ENCODE results near the gene PERM1. TPM values are rescaled to one million over a fixed set of nuclear protein-coding genes. Genes with fewer than 3 reads are reported as not detected.
"Not testable (repeated sequence)": the region's sequence is repeated elsewhere in the genome, so short reads cannot be mapped to it uniquely, and the experiment has no call there.

The PERM1 gene, protein sequence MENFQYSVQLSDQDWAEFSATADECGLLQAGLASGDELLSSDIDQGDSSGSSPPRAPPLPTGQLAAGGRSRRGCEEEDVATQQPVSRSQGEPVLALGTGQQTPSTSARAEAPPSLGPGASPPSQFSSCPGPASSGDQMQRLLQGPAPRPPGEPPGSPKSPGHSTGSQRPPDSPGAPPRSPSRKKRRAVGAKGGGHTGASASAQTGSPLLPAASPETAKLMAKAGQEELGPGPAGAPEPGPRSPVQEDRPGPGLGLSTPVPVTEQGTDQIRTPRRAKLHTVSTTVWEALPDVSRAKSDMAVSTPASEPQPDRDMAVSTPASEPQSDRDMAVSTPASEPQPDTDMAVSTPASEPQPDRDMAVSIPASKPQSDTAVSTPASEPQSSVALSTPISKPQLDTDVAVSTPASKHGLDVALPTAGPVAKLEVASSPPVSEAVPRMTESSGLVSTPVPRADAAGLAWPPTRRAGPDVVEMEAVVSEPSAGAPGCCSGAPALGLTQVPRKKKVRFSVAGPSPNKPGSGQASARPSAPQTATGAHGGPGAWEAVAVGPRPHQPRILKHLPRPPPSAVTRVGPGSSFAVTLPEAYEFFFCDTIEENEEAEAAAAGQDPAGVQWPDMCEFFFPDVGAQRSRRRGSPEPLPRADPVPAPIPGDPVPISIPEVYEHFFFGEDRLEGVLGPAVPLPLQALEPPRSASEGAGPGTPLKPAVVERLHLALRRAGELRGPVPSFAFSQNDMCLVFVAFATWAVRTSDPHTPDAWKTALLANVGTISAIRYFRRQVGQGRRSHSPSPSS
- total RNA-seq = 1 to 10 TPM in 1 of 3 donors, under 1 TPM in 1, not detected in 1; 0.33 to 1.9 TPM

GRCh38 chr1:981955-982558, at the start of gene PERM1:
Gene PERM1, minus strand, starts transcription at chr1:982093. Its CDS starts 1,064 bp downstream, at chr1:981029.
- no peaks in the 10 kb centered on the region for H3K9me3 ChIP-seq
- H3K36me3 ChIP-seq = no peaks in the 10 kb centered on the region
- H3K27me3 ChIP-seq = peaks cover 0 to 18% of the 10 kb centered on the region in 2 donors
- DNase-seq (ENCODE audit: low spot score in 2 of 2) = no peak
- intact Hi-C loops (cut with DNase I; ENCODE audit: low total_unique reads) = no loop called here
- H3K4me3 ChIP-seq = no peak within 1 kb of the TSS
- H3K27ac ChIP-seq = no peak within 1 kb of the TSS
- TF ChIP-seq POLR2AphosphoS5 (IDR thresholded peaks at IDR 0.05) (no peak), POLR2A (IDR thresholded peaks at IDR 0.05) (no peak)
- TF ChIP-seq, protein P1, sequence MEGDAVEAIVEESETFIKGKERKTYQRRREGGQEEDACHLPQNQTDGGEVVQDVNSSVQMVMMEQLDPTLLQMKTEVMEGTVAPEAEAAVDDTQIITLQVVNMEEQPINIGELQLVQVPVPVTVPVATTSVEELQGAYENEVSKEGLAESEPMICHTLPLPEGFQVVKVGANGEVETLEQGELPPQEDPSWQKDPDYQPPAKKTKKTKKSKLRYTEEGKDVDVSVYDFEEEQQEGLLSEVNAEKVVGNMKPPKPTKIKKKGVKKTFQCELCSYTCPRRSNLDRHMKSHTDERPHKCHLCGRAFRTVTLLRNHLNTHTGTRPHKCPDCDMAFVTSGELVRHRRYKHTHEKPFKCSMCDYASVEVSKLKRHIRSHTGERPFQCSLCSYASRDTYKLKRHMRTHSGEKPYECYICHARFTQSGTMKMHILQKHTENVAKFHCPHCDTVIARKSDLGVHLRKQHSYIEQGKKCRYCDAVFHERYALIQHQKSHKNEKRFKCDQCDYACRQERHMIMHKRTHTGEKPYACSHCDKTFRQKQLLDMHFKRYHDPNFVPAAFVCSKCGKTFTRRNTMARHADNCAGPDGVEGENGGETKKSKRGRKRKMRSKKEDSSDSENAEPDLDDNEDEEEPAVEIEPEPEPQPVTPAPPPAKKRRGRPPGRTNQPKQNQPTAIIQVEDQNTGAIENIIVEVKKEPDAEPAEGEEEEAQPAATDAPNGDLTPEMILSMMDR (IDR thresholded peaks at IDR 0.05) = no peak
- no peaks in the 10 kb centered on the region for H3K4me1 ChIP-seq

GRCh38 chr1:1030867-1031658, 49.2 kb upstream of the PERM1 start:
- peaks cover 7 to 10% of the 10 kb centered on the region in 2 donors for H3K4me1 ChIP-seq
- H3K9me3 ChIP-seq; H3K4me3 ChIP-seq; DNase-seq (ENCODE audit: low spot score in 2 of 2); H3K27ac ChIP-seq; H3K36me3 ChIP-seq; intact Hi-C loops (cut with DNase I; ENCODE audit: low total_unique reads); H3K27me3 ChIP-seq: not testable (repeated sequence)

DNA sequence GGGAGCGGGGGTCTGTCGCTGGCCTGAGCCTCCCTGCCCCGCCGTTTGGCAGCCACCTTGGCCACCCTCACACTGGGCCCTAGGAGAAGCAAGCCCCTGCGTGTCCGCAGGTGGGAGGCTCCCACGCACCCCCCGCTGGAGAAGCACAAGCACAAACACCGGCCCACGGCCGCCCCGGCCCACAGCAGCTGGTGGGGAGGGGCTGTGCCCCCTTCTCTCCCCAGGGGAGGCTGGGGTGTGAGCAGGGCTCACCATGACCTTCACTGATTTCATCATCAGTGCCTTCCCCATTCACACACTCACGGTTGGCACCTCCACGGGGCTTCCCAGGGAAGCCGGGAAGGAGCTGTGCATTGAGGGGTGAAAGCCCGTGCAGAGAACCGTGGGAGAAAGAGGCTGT, 45.9 kb upstream of the PERM1 start:
- Histone ChIP-seq H3K36me3 (no peaks in the 10 kb centered on the region), H3K27ac (no peak overlapping the region), H3K9me3 (no peaks in the 10 kb centered on the region), H3K4me3 (no peak overlapping the region), H3K4me1 (peaks cover 5 to 20% of the 10 kb centered on the region in 2 donors), H3K27me3 (no peaks in the 10 kb centered on the region)
- TF ChIP-seq POLR2A (IDR thresholded peaks at IDR 0.05) (no peak), POLR2AphosphoS5 (IDR thresholded peaks at IDR 0.05) (no peak)
- TF ChIP-seq, protein P1 (IDR thresholded peaks at IDR 0.05) = no peak
- no peak for DNase-seq (ENCODE audit: low spot score in 2 of 2)
- intact Hi-C loops (cut with DNase I; ENCODE audit: low total_unique reads) = loop anchor here (10.0 kb wide), 1 partner anchor 457 kb away; no protein-coding TSS in a partner anchor

DNA sequence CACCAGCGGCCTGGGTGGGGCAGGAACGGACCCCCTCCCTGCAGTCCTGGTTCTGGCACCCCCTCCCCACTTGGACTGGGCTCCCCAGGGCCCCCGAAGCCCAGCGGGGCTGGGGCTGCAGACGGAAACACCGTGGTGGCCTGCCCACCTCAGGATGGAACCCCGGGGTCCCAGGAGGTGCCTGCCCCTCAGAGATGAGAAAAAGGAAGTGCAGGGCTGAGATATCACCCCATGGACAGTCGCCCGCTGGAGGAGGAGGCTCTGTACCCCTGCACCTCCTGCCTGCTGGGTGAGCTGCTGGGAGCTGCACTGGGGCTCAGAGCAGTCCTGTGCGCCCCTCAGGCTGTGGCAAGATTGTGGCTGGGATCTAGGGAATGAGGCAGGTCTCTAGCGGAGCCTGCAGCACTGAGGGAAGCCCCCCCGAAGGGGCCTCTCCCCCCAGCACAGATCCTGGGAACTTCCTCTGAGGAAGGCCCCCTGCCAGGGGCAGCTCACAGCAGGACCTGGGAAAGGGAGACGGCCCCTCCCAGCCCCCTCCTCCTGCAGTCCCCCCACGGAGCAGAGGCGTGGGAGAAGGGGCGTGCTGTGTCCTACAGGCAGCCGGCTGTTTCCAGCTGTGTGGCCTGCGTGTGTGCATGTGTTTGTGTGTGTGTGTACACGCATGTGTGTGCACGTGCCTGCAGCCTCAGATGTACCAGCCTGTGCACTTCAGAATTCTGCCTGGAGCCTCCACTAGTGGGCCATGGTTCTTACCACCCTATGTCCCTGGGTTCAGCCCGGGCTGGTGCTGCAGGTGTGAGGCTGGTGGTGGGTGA, 44.9 kb upstream of the PERM1 start:
- Histone ChIP-seq H3K36me3 (no peaks in the 10 kb centered on the region), H3K9me3 (no peaks in the 10 kb centered on the region), H3K4me1 (peaks cover 4 to 16% of the 10 kb centered on the region in 2 donors), H3K27ac (no peak overlapping the region), H3K4me3 (no peak overlapping the region), H3K27me3 (no peaks in the 10 kb centered on the region)
- no peak for DNase-seq (ENCODE audit: low spot score in 2 of 2)
- intact Hi-C loops (cut with DNase I; ENCODE audit: low total_unique reads) = loop anchor here (10.0 kb wide), 1 partner anchor 458 kb away; no protein-coding TSS in a partner anchor
- TF ChIP-seq POLR2AphosphoS5 (IDR thresholded peaks at IDR 0.05) = no peak

GRCh38 chr1:1025730-1026129, 43.8 kb upstream of the PERM1 start:
- peak overlapping the region in 2 of 3 donors; percentile 48 to 67 for H3K4me3 ChIP-seq
- H3K9me3 ChIP-seq = no peaks in the 10 kb centered on the region
- H3K27ac ChIP-seq = peak overlapping the region; percentile 92 to 93
- DNase-seq (ENCODE audit: low spot score in 2 of 2) = no peak
- intact Hi-C loops (cut with DNase I; ENCODE audit: low total_unique reads) = loop anchor here (10.0 kb wide), 1 partner anchor 459 kb away; no protein-coding TSS in a partner anchor
- H3K36me3 ChIP-seq = no peaks in the 10 kb centered on the region
- TF ChIP-seq POLR2AphosphoS5 (IDR thresholded peaks at IDR 0.05) (no peak), POLR2A (IDR thresholded peaks at IDR 0.05) (no peak)
- TF ChIP-seq, protein P1 (IDR thresholded peaks at IDR 0.05) = no peak
- peaks cover 4 to 22% of the 10 kb centered on the region in 2 donors for H3K4me1 ChIP-seq
- no peaks in the 10 kb centered on the region for H3K27me3 ChIP-seq

Measured in breast epithelium (tissue), 4 donors.